Measurements from ENCODE around the gene IMPG1.
A peak's percentile ranks its signal among the peaks of the same experiment; 100 is the strongest.

IMPG1 gene

DNA sequence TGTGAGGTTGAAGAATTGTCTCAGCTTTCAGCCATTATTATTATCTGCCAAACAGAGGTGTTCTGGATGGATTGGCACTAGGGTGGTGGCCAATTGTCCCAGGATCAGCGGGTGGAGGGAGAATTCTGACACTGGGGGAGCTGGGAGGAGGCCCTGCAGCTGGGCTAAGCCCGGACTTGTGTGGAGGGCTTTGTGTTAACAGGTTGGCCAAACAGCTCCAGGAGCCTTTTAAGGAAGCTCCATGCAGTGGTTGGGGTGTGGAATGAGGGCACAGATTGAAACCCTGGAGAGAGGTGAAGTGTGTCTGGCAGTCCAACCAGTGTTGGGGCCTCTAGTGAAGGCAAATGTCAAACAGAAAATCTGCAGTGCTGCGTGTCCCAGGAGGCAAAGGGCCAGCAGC lies 135.8 kb downstream of the IMPG1 start:
- H3K9ac ChIP-seq = no peak overlapping the region
- no peak overlapping the region for H2AFZ ChIP-seq (ENCODE audit: low read depth)
- no peak overlapping the region for H3K4me2 ChIP-seq
- TF ChIP-seq, protein P1, sequence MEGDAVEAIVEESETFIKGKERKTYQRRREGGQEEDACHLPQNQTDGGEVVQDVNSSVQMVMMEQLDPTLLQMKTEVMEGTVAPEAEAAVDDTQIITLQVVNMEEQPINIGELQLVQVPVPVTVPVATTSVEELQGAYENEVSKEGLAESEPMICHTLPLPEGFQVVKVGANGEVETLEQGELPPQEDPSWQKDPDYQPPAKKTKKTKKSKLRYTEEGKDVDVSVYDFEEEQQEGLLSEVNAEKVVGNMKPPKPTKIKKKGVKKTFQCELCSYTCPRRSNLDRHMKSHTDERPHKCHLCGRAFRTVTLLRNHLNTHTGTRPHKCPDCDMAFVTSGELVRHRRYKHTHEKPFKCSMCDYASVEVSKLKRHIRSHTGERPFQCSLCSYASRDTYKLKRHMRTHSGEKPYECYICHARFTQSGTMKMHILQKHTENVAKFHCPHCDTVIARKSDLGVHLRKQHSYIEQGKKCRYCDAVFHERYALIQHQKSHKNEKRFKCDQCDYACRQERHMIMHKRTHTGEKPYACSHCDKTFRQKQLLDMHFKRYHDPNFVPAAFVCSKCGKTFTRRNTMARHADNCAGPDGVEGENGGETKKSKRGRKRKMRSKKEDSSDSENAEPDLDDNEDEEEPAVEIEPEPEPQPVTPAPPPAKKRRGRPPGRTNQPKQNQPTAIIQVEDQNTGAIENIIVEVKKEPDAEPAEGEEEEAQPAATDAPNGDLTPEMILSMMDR (conservative IDR thresholded peaks at IDR 0.05; ENCODE audit: low read depth, low read length) = no peak
- no peaks in the 10 kb centered on the region for H3K79me2 ChIP-seq (ENCODE audit: insufficient read depth, low read depth)
- H3K4me1 ChIP-seq (ENCODE audit: low read depth, poor library complexity, severe bottlenecking) = no peaks in the 10 kb centered on the region
- no peak overlapping the region for H3K4me3 ChIP-seq (IDR thresholded peaks at IDR 0.05; ENCODE audit: insufficient read depth, low read depth, low read length)
- H4K20me1 ChIP-seq (ENCODE audit: insufficient read depth) = no peaks in the 10 kb centered on the region
- H3K36me3 ChIP-seq (ENCODE audit: insufficient read depth) = no peaks in the 10 kb centered on the region
- no peaks in the 10 kb centered on the region for H3K27me3 ChIP-seq (ENCODE audit: insufficient read depth, low read depth)
- no peak overlapping the region for H3K27ac ChIP-seq

DNA sequence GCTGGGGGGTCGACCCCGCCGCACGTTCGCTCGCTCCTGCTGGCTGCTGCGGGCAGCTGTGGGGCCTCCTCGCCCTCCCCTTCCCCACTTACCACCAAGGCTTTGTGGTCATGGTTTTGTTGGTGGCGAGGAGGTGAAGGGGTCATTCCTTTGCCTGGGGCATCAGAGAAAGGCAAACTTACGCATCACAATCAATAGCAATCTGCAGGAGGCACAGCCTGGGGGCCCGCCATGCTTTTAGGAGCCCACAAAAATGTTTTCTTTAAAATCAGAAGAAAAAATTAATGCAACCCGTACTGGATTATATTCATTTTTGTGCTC lies 137.0 kb downstream of the IMPG1 start:
- H3K79me2 ChIP-seq (ENCODE audit: insufficient read depth, low read depth) = no peaks in the 10 kb centered on the region
- H4K20me1 ChIP-seq (ENCODE audit: insufficient read depth) = no peaks in the 10 kb centered on the region
- no peak overlapping the region for H3K9ac ChIP-seq
- no peaks in the 10 kb centered on the region for H3K36me3 ChIP-seq (ENCODE audit: insufficient read depth)
- no peak overlapping the region for H2AFZ ChIP-seq (ENCODE audit: low read depth)
- H3K4me2 ChIP-seq = no peak overlapping the region
- TF ChIP-seq, protein P1 (conservative IDR thresholded peaks at IDR 0.05; ENCODE audit: low read depth, low read length) = no peak
- no peak overlapping the region for H3K27ac ChIP-seq
- H3K27me3 ChIP-seq (ENCODE audit: insufficient read depth, low read depth) = no peaks in the 10 kb centered on the region
- H3K4me1 ChIP-seq (ENCODE audit: low read depth, poor library complexity, severe bottlenecking) = no peaks in the 10 kb centered on the region
- H3K4me3 ChIP-seq (IDR thresholded peaks at IDR 0.05; ENCODE audit: insufficient read depth, low read depth, low read length) = no peak overlapping the region

DNA sequence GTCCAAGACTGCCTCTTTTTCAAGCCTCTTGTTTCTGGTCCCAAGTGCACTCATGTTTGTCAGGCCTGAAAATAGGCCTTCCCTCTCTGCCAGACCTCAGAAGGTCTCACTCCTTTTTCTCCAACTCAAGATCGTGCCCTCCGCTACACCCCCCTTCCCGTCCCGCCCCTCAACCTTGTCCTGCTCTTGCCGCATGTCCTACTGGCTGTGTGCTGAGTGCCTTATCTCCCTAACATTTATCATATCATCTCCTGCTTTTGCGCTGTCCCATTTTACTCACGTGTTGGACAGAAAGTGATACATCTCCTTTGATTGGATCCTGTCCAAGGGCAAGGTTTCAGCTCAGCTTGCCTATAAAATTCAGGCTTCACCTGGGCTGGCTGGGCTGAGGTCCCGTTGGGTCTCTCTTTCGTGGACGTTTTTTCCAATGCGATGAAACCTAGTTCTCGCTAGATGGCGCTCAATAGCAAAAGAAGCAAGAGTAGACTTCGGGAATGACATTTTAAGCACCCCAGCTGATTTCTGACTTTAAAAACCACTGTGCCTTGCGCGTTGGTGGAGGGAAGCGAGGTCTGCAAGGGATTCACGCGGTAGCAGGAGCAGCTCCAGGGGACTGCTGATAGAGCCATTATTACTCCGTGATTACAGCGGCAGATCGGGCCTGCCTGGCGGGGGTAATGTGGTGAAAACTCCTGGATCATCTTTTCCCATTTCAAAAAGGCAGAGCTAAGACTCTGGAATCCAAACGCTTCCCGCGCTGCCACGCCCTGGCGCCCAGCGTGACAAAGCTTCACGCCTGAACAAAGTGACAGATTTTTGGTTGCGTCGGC lies 137.6 kb downstream of the IMPG1 start:
- Histone ChIP-seq H4K20me1 (ENCODE audit: insufficient read depth) (no peaks in the 10 kb centered on the region), H3K27ac (no peak overlapping the region), H3K27me3 (ENCODE audit: insufficient read depth, low read depth) (no peaks in the 10 kb centered on the region), H3K36me3 (ENCODE audit: insufficient read depth) (no peaks in the 10 kb centered on the region), H3K4me1 (ENCODE audit: low read depth, poor library complexity, severe bottlenecking) (no peaks in the 10 kb centered on the region), H3K9ac (no peak overlapping the region), H2AFZ (ENCODE audit: low read depth) (no peak overlapping the region), H3K79me2 (ENCODE audit: insufficient read depth, low read depth) (no peaks in the 10 kb centered on the region), H3K4me2 (no peak overlapping the region), H3K4me3 (IDR thresholded peaks at IDR 0.05; ENCODE audit: insufficient read depth, low read depth, low read length) (no peak overlapping the region)
- TF ChIP-seq, protein P1 (conservative IDR thresholded peaks at IDR 0.05; ENCODE audit: low read depth, low read length) = peak; percentile 72

DNA sequence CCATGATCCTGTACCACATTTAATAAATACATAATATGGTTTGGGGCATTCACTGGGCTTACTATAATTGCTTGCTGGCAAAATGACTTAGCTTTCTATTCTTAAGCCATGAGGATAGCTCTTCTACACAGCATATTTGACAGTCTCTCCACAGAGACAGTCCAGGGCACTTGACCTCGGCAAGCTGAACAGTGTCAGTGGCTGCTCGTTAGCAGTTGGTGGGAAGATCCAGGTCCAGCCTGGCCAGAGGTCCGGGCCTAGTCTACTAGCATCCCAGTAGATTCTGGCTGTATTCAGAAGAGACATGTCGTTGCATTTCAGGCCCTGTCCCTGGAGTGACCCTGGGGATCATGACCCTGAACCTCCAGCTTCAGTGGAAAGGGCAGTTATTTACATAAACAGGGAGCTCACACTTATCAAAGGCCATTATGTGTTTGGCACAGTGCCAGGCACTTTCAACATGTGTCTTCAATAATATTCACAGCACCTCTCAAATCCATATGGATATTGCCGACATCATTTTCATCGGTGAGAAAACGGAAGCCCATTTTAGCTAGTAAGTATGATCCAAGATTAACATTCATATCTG lies 139.0 kb downstream of the IMPG1 start:
- TF ChIP-seq, protein P1 (conservative IDR thresholded peaks at IDR 0.05; ENCODE audit: low read depth, low read length) = no peak
- no peaks in the 10 kb centered on the region for H3K4me1 ChIP-seq (ENCODE audit: low read depth, poor library complexity, severe bottlenecking)
- H3K9ac ChIP-seq = no peak overlapping the region
- H3K27me3 ChIP-seq (ENCODE audit: insufficient read depth, low read depth) = no peaks in the 10 kb centered on the region
- H3K79me2 ChIP-seq (ENCODE audit: insufficient read depth, low read depth) = no peaks in the 10 kb centered on the region
- H3K4me3 ChIP-seq (IDR thresholded peaks at IDR 0.05; ENCODE audit: insufficient read depth, low read depth, low read length) = no peak overlapping the region
- H3K4me2 ChIP-seq = no peak overlapping the region
- no peak overlapping the region for H3K27ac ChIP-seq
- H3K36me3 ChIP-seq (ENCODE audit: insufficient read depth) = no peaks in the 10 kb centered on the region
- H4K20me1 ChIP-seq (ENCODE audit: insufficient read depth) = no peaks in the 10 kb centered on the region
- H2AFZ ChIP-seq (ENCODE audit: low read depth) = no peak overlapping the region

Measured in KMS-11 (cell line).